WTC11 (cell line): ENCODE measurements around the gene SRCIN1. TPM values are rescaled to one million over a fixed set of nuclear protein-coding genes. Genes with fewer than 3 reads are reported as not detected.

Experiments used
- ATF1 ChIP-seq: sonication (generic); formaldehyde crosslinking; IDR thresholded peaks from 2 replicates; pipeline ENCODE4 v1.8.1; 2023; ENCODE audit warnings: mild to moderate bottlenecking, moderate library complexity, missing genetic modification reagents
- CREM ChIP-seq: sonication (generic); formaldehyde crosslinking; IDR thresholded peaks from 2 replicates; pipeline ENCODE4 v1.8.1; 2022; ENCODE audit warnings: mild to moderate bottlenecking, missing genetic modification reagents, moderate library complexity
- ELF4 ChIP-seq: sonication (generic); formaldehyde crosslinking; IDR thresholded peaks from 2 replicates; pipeline ENCODE4 v1.8.1; 2022; ENCODE audit warnings: low read depth, mild to moderate bottlenecking, moderate library complexity, missing genetic modification reagents
- EMX1 ChIP-seq: fragments of 250-450 bp; sonication (Bioruptor Pico); IDR thresholded peaks from 2 replicates; pipeline ENCODE4 v1.8.0; 2021; ENCODE audit warnings: mild to moderate bottlenecking
- HMGA2 ChIP-seq: fragments of 250-450 bp; sonication (Bioruptor Pico); IDR thresholded peaks from 2 replicates; pipeline ENCODE4 v1.4.0; 2021; ENCODE audit warnings: mild to moderate bottlenecking, moderate library complexity
- NR2C2 ChIP-seq: sonication (generic); formaldehyde crosslinking; IDR thresholded peaks from 2 replicates; pipeline ENCODE4 v1.8.0; 2022; ENCODE audit warnings: mild to moderate bottlenecking, missing genetic modification reagents
- RELA ChIP-seq: sonication (generic); formaldehyde crosslinking; IDR thresholded peaks from 2 replicates; pipeline ENCODE4 v1.8.1; 2022; ENCODE audit warnings: missing genetic modification reagents, mild to moderate bottlenecking, borderline replicate concordance
- RORB ChIP-seq: fragments of 250-450 bp; sonication (Bioruptor Pico); IDR thresholded peaks from 2 replicates; pipeline ENCODE4 v1.9.0; 2021; ENCODE audit warnings: mild to moderate bottlenecking
- SMAD3 ChIP-seq: sonication (generic); formaldehyde crosslinking; IDR thresholded peaks from 2 replicates; pipeline ENCODE4 v1.8.0; 2022; ENCODE audit warnings: missing genetic modification reagents, mild to moderate bottlenecking, borderline replicate concordance
- SMAD4 ChIP-seq: sonication (generic); formaldehyde crosslinking; IDR thresholded peaks from 2 replicates; pipeline ENCODE4 v1.8.0; 2022; ENCODE audit warnings: mild to moderate bottlenecking, missing genetic modification reagents
- SOX15 ChIP-seq: fragments of 250-450 bp; sonication (Bioruptor Pico); IDR thresholded peaks from 2 replicates; pipeline ENCODE4 v1.9.0; 2021; ENCODE audit warnings: mild to moderate bottlenecking
- SP1 ChIP-seq: sonication (generic); formaldehyde crosslinking; conservative IDR thresholded peaks from 2 replicates; pipeline ENCODE4 v1.8.1; 2022; ENCODE audit warnings: missing genetic modification reagents
- TCF7 ChIP-seq: sonication (generic); formaldehyde crosslinking; IDR thresholded peaks from 2 replicates; pipeline ENCODE4 v1.8.0; 2022; ENCODE audit warnings: mild to moderate bottlenecking, low read depth, missing genetic modification reagents, moderate library complexity
- ZNF121 ChIP-seq: sonication (generic); formaldehyde crosslinking; IDR thresholded peaks from 2 replicates; pipeline ENCODE4 v1.8.0; 2023; ENCODE audit warnings: missing genetic modification reagents
- ZNF138 ChIP-seq: sonication (generic); formaldehyde crosslinking; conservative IDR thresholded peaks from 2 replicates; pipeline ENCODE4 v1.8.1; 2022; ENCODE audit warnings: mild to moderate bottlenecking, moderate library complexity, missing genetic modification reagents
- ZNF232 ChIP-seq: sonication (generic); formaldehyde crosslinking; IDR thresholded peaks from 2 replicates; pipeline ENCODE4 v1.8.0; 2022; ENCODE audit warnings: mild to moderate bottlenecking, missing genetic modification reagents
- ZNF263 ChIP-seq: sonication (generic); formaldehyde crosslinking; IDR thresholded peaks from 2 replicates; pipeline ENCODE4 v1.8.1; 2022; ENCODE audit warnings: low read depth, mild to moderate bottlenecking, moderate library complexity, missing genetic modification reagents
- ZNF671 ChIP-seq: fragments of 250-450 bp; sonication (Bioruptor Pico); IDR thresholded peaks from 2 replicates; pipeline ENCODE4 v1.8.0; 2021; ENCODE audit warnings: mild to moderate bottlenecking
- total RNA-seq: library from RNA; stranded (reverse); gene quantifications from 3 replicates; pipeline ENCODE4 v1.2.3, GENCODE V29; 2021
- TF ChIP-seq, protein P1 (sequence below): fragments of 250-450 bp; sonication (Bioruptor Pico); IDR thresholded peaks from 2 replicates; pipeline ENCODE4 v1.9.0; 2021; ENCODE audit warnings: mild to moderate bottlenecking, borderline replicate concordance
- TF ChIP-seq, protein P2 (sequence below): sonication (generic); formaldehyde crosslinking; IDR thresholded peaks from 2 replicates; pipeline ENCODE4 v1.8.1; 2022; ENCODE audit warnings: mild to moderate bottlenecking, missing genetic modification reagents, moderate library complexity, borderline replicate concordance
- TF ChIP-seq, protein P3 (sequence below): fragments of 250-450 bp; sonication (Bioruptor Pico); conservative IDR thresholded peaks from 2 replicates; pipeline ENCODE4 v1.9.0; 2021; ENCODE audit warnings: mild to moderate bottlenecking
- TF ChIP-seq, protein P4 (sequence below): sonication (generic); formaldehyde crosslinking; IDR thresholded peaks from 2 replicates; pipeline ENCODE4 v1.8.1; 2022; ENCODE audit warnings: low read depth, mild to moderate bottlenecking, moderate library complexity, missing genetic modification reagents, borderline replicate concordance
- TF ChIP-seq, protein P5 (sequence below): fragments of 250-450 bp; sonication (Bioruptor Pico); IDR thresholded peaks from 2 replicates; pipeline ENCODE4 v1.9.0; 2021; ENCODE audit warnings: moderate library complexity, mild to moderate bottlenecking, inconsistent platforms, borderline replicate concordance
- TF ChIP-seq, protein P6 (sequence below): fragments of 250-450 bp; sonication (Bioruptor Pico); IDR thresholded peaks from 2 replicates; pipeline ENCODE4 v1.9.0; 2021; ENCODE audit warnings: mild to moderate bottlenecking
- TF ChIP-seq, protein P7 (sequence below): sonication (generic); formaldehyde crosslinking; IDR thresholded peaks from 2 replicates; pipeline ENCODE4 v1.8.1; 2023; ENCODE audit warnings: mild to moderate bottlenecking, missing genetic modification reagents, moderate library complexity

SRCIN1 gene
- total RNA-seq, 1 experiment from 2014 or later = 17.3 TPM

DNA sequence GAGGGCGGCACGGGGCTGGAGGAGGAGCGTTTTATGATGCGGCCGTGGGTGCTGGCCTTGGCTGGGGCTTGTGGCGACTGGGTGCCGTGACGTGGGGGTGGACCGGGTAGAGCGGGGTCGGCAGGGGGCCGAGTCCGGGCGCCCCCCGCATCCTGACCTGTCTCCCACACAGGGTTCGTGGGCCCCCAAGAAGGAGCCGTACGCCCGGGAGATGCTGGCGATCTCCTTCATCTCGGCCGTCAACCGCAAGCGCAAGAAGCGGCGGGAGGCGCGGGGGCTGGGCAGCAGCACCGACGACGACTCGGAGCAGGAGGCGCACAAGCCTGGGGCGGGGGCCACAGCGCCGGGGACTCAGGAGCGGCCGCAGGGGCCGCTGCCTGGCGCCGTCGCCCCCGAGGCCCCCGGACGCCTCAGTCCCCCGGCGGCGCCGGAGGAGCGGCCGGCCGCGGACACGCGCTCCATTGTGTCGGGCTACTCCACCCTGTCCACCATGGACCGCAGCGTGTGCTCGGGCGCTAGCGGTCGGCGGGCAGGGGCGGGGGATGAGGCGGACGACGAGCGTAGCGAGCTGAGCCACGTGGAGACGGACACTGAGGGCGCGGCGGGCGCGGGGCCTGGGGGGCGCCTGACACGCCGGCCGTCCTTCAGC lies 95.9 kb downstream of the SRCIN1 start (continued):
- TF ChIP-seq, protein P1, sequence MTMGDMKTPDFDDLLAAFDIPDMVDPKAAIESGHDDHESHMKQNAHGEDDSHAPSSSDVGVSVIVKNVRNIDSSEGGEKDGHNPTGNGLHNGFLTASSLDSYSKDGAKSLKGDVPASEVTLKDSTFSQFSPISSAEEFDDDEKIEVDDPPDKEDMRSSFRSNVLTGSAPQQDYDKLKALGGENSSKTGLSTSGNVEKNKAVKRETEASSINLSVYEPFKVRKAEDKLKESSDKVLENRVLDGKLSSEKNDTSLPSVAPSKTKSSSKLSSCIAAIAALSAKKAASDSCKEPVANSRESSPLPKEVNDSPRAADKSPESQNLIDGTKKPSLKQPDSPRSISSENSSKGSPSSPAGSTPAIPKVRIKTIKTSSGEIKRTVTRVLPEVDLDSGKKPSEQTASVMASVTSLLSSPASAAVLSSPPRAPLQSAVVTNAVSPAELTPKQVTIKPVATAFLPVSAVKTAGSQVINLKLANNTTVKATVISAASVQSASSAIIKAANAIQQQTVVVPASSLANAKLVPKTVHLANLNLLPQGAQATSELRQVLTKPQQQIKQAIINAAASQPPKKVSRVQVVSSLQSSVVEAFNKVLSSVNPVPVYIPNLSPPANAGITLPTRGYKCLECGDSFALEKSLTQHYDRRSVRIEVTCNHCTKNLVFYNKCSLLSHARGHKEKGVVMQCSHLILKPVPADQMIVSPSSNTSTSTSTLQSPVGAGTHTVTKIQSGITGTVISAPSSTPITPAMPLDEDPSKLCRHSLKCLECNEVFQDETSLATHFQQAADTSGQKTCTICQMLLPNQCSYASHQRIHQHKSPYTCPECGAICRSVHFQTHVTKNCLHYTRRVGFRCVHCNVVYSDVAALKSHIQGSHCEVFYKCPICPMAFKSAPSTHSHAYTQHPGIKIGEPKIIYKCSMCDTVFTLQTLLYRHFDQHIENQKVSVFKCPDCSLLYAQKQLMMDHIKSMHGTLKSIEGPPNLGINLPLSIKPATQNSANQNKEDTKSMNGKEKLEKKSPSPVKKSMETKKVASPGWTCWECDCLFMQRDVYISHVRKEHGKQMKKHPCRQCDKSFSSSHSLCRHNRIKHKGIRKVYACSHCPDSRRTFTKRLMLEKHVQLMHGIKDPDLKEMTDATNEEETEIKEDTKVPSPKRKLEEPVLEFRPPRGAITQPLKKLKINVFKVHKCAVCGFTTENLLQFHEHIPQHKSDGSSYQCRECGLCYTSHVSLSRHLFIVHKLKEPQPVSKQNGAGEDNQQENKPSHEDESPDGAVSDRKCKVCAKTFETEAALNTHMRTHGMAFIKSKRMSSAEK (CRISPR knock-in tag) = no peak
- TF ChIP-seq ZNF232 (CRISPR knock-in tag) = no peak
- TF ChIP-seq RORB (CRISPR knock-in tag) = no peak
- TF ChIP-seq NR2C2 = no peak
- no peak for TF ChIP-seq ZNF671 (CRISPR knock-in tag)
- TF ChIP-seq, protein P2, sequence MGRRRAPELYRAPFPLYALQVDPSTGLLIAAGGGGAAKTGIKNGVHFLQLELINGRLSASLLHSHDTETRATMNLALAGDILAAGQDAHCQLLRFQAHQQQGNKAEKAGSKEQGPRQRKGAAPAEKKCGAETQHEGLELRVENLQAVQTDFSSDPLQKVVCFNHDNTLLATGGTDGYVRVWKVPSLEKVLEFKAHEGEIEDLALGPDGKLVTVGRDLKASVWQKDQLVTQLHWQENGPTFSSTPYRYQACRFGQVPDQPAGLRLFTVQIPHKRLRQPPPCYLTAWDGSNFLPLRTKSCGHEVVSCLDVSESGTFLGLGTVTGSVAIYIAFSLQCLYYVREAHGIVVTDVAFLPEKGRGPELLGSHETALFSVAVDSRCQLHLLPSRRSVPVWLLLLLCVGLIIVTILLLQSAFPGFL = no peak
- TF ChIP-seq, protein P3, sequence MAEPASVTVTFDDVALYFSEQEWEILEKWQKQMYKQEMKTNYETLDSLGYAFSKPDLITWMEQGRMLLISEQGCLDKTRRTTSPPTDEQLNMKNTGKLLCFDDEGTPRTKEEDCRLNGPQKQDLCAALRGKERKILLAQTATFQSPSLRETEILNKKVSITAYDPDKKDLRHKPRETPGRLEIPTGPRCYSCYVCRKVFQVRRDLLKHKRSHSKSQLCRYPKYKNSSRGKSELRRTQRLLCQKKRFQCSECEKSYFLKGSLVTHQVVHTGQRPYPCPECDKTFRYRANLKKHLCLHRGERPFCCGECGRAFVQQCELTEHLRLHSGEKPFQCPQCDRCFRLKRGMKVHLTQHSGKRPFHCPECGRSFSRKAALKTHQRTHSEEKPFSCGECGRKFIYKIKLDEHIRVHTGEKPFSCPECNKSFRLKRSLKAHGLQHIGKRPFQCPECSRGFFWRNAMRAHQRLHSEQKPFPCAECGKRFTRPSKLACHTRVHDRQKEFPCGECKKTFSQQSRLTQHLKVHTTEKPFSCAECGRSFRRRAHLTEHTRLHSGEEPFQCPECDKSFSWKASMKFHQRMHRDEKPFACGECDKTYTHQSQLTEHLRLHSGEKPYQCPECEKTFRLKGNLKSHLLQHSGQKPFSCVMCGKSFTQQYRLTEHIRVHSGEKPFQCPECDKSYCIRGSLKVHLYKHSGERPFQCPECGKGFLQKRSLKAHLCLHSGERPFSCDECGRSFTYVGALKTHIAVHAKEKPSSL (CRISPR knock-in tag) = no peak
- TF ChIP-seq, protein P4, sequence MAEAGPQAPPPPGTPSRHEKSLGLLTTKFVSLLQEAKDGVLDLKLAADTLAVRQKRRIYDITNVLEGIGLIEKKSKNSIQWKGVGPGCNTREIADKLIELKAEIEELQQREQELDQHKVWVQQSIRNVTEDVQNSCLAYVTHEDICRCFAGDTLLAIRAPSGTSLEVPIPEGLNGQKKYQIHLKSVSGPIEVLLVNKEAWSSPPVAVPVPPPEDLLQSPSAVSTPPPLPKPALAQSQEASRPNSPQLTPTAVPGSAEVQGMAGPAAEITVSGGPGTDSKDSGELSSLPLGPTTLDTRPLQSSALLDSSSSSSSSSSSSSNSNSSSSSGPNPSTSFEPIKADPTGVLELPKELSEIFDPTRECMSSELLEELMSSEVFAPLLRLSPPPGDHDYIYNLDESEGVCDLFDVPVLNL (CRISPR knock-in tag) = peak; percentile 17; the same call in 1 of the 2 replicates
- TF ChIP-seq ZNF138 (CRISPR knock-in tag) = no peak
- TF ChIP-seq RELA (CRISPR knock-in tag) = no peak
- no peak for TF ChIP-seq ATF1 (CRISPR knock-in tag)
- no peak for TF ChIP-seq HMGA2 (CRISPR knock-in tag)
- no peak for TF ChIP-seq TCF7
- TF ChIP-seq ZNF121 (CRISPR knock-in tag) = no peak
- TF ChIP-seq SOX15 (CRISPR knock-in tag) = no peak
- no peak for TF ChIP-seq EMX1 (CRISPR knock-in tag)
- TF ChIP-seq CREM (CRISPR knock-in tag) = no peak; the same call in 1 of the 2 replicates
- no peak for TF ChIP-seq SMAD4 (CRISPR knock-in tag)
- TF ChIP-seq, protein P5, sequence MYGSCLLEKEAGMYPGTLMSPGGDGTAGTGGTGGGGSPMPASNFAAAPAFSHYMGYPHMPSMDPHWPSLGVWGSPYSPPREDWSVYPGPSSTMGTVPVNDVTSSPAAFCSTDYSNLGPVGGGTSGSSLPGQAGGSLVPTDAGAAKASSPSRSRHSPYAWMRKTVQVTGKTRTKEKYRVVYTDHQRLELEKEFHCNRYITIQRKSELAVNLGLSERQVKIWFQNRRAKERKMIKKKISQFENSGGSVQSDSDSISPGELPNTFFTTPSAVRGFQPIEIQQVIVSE = no peak
- no peak for TF ChIP-seq SMAD3 (CRISPR knock-in tag)
- TF ChIP-seq, protein P6, sequence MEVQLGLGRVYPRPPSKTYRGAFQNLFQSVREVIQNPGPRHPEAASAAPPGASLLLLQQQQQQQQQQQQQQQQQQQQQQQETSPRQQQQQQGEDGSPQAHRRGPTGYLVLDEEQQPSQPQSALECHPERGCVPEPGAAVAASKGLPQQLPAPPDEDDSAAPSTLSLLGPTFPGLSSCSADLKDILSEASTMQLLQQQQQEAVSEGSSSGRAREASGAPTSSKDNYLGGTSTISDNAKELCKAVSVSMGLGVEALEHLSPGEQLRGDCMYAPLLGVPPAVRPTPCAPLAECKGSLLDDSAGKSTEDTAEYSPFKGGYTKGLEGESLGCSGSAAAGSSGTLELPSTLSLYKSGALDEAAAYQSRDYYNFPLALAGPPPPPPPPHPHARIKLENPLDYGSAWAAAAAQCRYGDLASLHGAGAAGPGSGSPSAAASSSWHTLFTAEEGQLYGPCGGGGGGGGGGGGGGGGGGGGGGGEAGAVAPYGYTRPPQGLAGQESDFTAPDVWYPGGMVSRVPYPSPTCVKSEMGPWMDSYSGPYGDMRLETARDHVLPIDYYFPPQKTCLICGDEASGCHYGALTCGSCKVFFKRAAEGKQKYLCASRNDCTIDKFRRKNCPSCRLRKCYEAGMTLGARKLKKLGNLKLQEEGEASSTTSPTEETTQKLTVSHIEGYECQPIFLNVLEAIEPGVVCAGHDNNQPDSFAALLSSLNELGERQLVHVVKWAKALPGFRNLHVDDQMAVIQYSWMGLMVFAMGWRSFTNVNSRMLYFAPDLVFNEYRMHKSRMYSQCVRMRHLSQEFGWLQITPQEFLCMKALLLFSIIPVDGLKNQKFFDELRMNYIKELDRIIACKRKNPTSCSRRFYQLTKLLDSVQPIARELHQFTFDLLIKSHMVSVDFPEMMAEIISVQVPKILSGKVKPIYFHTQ (CRISPR knock-in tag) = no peak
- 0 out of 2 replicates have a peak, but pooled peaks have one; percentile 25 for TF ChIP-seq ELF4 (CRISPR knock-in tag)
- TF ChIP-seq, protein P7, sequence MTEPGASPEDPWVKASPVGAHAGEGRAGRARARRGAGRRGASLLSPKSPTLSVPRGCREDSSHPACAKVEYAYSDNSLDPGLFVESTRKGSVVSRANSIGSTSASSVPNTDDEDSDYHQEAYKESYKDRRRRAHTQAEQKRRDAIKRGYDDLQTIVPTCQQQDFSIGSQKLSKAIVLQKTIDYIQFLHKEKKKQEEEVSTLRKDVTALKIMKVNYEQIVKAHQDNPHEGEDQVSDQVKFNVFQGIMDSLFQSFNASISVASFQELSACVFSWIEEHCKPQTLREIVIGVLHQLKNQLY (CRISPR knock-in tag) = no peak
- no peak for TF ChIP-seq ZNF263 (CRISPR knock-in tag)
- peak; percentile 45; the same call in 1 of the 2 replicates for TF ChIP-seq SP1 (CRISPR knock-in tag)
